COR-L47 (cell line): ENCODE measurements around the gene MYOCD.

Experiments
- DNase-seq: peaks from one replicate; lab custom pipeline; 2025; lab: John Stamatoyannopoulos, UW

MYOCD gene

DNA sequence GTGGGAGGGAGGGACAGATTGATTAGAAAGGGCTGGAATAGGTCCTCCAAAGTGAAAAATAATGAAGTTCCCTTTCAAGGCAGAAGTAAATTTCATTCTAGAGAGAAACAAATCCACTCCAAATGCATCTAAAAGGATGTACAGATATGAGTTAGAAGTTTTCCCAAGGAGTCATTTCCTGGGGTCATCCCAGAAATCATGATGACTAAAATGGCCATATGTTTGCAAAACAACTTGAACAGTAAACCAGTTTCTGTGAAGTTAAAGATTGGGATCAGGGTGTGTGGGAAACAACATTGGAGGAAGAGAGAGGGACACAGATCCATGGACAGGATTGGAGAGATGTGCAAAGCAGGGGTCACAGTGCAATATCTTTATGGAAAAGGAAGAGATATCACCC is 91.1 kb downstream of the MYOCD start:
- DNase-seq, result no peak

DNA sequence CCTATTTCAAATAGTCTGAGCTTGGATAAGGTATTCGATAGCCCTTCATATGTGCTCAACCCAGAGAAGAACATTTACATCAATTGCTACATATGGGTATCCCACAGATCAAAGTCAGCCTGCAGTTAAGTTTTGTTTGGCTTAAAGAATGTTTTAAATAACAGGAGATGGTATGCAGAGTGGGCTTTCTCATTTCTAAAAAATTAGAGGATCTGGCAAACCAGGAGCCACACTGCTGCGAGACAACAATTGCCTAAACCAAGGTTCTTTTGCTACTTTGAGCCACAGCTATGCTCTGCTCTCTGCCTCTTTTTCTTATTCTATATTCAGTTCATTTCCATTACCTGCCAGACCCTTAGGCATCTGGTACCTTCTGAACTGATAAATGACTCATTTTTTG is 93.4 kb downstream of the MYOCD start:
- no peak for DNase-seq

DNA sequence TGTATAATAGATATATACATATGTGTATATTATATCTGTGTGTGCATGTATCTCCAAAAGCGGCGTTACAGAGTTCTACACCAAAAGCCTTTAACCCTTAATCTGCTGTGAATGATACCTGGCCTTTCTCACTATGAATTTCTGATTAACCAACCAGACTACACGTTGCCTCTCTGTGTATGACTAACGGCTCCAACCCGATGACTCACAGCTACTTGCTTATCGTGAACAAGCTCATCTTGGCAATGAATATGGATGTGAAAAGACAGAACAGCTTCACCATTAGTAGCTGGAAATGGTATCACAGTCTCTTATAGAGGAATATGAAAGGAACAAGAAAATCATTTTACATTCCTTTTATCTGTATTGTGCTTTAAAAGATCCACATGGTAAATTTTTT is 99.9 kb downstream of the MYOCD start:
- DNase-seq, result no peak

DNA sequence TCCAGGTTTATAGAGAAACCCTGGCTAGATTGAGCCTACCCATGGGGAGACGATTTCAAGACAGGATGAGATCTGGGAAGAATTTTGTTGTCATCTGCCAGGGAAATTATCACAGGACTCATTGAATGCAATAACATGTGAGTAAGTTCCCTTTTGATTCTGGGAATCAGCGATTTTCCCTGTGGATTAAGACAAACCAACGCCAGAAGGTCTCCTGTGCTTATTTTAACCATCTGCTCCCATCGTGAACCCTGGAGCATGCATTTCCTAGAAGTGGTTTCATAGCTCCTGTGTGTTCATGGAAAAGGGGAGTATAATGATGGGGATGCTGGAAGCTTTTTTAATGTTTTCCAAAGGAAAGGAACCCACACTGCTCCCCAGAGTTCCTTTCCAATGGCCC is 102.6 kb downstream of the MYOCD start:
- DNase-seq, result no peak

GRCh38 chr17:12769981-12770380 is 104.3 kb downstream of the MYOCD start:
- DNase-seq, result no peak

DNA sequence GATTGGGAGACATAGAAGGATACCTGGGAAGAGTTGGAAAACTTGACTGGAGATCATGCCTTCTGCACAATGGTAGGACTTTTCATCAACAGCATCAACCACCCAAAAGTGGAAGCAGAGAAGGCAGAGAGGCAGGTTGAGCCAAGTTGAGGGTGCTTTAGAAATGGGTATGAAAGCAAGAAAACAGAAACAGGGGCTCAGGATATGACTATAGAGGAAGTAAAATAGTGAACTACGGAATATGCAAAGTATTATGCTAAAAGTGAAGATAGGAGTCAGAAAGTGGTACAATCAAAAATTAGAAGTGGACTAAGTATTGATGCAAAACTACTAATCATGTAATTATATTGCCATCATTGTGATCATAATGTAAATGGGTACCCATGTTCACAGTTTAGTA is 107.5 kb downstream of the MYOCD start:
- no peak for DNase-seq

DNA sequence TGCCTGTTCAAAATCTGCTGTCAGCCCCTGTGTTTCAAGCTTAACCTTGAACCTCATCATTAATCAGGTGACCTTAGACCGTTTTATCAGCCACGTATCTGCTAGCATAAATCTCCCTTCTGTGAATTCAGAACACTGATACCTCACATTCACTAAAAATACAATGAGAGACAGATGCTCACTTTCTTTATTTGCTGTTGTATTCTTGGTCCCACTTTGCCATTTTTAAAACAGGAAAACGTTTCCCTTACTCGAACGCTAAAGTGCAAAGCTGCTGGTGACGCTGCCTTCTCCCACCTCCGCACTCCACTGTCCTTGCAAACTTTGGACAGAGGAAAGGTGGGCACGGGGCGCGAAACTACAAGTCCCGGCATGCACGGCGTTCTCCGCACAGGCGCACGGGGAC is 123.4 kb downstream of the MYOCD start:
- DNase-seq, result no peak

DNA sequence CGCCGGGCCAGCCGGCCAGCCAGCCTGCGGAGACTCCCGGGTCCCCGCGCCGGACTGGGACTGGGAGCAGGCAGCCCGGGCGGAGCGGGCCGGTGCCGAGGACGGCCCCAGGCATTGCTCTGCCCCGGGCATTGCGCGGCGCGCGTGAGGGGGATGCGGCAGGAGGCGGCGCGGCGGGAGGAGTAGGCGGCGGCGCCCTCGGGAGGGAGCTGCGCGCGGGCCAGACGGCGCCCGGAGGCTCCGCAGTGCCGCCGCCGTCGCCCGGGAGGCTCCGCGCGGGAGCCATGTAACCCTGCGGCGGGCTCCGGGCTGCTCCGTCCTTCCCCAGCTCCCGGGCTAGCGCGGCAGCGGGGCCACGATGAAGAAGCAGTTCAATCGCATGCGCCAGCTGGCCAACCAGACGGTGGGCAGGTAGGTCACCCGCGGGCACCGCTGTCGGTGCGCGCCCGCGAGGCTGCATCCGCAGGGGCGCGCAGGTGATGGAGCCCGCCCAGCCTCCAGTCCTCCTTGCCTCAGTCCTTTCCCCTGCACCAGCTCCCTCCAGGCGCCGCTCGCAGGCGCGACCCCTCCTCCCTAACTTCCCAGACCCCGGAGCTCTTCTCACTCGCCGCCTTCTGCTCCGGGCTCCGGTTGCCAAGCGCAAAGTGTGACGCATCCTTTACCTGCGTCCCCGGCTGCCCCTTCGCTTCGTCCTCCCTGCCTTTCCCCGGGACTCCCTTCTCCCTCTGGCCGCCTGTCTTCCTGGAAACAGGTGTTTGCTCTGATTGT is 124.0 kb downstream of the MYOCD start, which contains the start of gene ARHGAP44:
TSS of gene ARHGAP44 (plus strand) at position 18 of the 768 bp plus-strand sequence. CDS start at position 359, 341 bp downstream.
- no peak for DNase-seq

DNA sequence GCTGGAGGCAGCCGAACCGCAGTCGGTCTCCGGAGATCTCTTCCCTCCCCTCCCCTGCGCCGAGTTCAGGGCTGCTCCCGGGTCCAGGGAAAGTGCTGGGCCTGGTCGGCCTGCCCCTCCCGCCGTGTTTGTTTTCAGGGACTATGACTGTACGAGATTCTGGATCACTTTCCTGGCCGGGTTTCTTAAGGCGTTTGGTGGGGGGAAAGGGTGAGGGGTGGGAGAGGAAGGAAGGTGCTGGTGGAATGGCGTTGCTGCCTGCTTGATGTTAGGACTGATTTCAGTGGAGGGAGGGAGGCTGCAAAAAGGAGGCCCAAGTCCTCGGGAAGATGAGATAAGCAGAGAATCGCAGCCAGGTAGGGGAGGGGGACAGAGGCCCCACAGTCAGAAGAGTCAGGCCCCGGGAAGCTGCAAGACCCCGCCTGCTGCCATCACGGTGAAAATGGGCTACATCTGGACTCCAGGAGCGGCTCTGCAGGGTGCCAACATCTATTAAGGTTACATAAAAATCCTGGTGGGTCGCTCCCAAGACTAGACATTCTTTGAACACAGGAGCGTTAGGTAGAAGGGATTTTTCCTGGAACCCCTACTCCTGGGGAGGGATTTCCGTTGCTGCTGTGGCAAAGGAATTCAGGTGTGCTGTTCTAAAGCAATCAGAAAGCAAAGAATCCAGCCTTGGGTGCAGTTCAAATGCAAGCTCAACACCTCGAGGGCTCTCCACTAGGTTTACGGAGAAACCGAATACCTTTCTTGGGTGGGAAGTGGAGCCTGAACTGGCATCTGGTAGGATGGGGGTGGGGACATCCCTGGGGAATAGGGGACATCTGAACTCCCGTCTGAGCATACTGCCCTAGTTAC is 124.8 kb downstream of the MYOCD start:
- no peak for DNase-seq

DNA sequence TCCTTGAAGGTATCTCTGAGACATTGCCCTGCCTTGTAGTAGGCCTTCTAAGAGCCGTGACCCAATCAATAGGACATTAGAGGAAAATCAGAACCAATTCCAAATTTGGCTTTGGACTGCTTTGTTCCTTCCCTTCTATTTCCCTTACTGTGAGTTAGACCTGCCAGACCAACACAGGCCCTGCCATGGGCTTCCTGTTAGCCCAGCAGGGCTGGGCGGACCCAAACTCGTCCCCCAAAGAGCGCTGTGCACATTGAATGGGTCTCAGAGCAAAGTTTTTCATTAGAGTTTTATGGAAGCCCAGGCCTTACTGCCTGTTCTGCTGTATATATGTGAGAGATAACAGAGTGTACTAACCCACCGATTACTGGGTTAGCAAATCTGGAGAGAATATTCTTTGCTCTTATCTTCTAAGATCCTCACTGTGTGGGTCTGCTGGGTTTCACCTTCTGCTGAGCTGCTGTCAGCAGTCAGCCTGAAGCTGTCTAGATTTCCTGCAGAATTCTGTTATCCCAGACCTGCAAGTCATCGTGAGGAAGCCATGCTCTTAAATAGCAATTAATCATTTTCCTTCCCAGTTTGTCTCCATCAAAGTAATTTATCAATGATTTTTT is 129.3 kb downstream of the MYOCD start:
- no peak for DNase-seq

- no peak for DNase-seq
These were observed 135.2 kb downstream of the MYOCD start for GRCh38 chr17:12800855-12801365.

DNA sequence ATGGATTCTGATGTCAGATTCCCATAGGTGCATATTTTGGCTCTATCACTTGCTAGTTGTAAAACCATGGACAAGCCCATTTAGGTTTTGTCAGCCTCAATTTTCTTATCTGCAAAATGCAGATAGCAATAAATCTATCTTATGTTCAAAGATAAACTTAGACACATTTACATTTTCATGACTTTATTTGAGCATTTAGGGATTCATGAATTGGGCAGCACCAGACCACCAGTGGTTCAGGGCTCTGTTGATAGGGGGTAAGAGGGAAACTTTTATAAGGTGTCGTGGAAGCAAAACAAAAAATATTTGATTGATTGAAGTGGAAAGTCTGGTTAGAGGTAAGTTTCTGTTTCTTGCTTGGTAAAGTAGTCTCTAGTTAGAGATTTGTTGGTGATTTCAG is 140.9 kb downstream of the MYOCD start:
- no peak for DNase-seq

DNA sequence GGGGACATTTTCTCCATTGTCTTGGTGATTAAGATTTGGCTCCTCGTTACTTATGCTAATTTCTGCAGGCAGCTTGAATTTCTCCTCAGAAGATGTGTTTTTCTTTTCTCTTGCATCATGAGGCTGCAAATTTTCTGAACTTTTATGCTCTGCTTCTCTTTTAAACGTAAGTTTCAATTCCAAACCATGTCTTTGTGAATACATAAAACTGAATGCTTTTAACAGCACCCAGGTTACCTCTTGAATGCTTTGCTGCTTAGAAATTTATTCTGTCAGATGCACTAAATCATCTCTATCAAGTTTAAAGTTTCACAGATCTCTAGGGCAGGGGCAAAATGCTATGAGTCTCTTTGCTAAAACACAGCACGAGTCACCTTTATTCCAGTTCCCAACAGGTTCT is 143.0 kb downstream of the MYOCD start:
- no peak for DNase-seq

DNA sequence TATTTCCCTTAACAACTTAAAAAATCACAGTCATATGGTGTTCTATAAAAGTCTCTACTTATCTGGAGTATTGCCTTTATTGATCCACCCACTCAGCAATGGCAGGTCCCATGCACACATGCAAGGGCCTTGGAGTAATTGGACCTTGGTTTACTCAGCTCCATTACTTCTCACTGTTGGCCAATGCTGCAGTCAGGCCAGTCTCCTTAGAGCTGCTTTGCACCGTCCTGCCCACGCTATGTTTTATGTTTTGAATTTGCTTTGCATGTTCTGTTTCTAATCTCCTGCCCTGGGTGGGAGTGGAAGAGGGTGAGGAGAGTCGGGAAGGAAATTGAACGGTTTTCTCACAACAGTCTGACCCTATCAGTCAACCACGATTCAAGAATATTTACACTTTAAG is 147.2 kb downstream of the MYOCD start:
- no peak for DNase-seq

- no peak for DNase-seq
These were observed 148.0 kb downstream of the MYOCD start for GRCh38 chr17:12813664-12814063.

DNA sequence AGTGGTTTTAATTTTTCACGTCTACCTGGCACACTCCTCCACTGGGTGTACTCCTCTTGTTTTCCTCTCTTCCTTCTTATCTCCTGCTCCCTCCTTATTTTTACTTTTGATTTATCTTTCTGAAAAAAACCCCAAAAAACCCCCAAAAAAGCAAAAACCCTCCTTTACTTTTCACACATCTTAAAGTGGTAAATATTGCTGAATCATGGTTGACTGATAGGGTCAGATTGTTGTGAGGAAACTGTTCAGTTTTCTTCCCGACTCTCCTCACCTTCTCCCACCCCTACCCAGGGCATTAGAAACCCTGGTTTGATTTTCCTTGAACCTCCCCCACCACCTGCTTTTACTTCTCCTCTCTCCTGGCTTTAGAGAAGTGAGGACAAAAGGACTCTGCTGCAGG is 149.0 kb downstream of the MYOCD start:
- DNase-seq, result no peak

DNA sequence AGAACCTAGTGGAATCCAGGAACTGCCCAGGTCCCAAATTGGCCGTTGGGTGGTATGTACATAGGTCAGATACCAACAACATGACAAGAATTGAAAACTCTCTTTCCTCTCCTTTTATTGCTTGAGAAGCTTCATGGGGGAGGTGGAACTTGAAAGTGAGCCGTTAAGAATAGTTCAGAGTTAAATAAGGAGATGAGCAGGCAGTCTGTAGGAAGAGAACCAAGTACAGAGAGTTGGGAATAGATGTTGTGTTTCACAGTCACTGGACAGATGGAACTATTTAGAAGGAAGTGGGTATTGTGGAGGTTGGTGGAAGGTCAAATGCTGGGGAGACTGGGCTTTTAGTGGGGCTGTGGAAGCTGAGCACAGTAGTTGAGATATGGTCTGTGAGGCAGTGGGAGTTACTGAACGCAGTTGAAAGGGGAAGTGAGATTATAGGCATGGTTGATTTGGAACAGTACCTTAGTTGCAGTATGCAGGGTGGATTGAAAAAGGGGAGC is 150.0 kb downstream of the MYOCD start:
- DNase-seq, result no peak
